Gastrocnemius medialis (tissue), 4 donors: ENCODE measurements around the gene HAL. TPM values are rescaled to one million over a fixed set of nuclear protein-coding genes. Genes with fewer than 3 reads are reported as not detected.

ENCODE experiments used
- ATAC-seq, 2 donors: fragments of 150-250 bp; one replicate each; pipeline ENCODE4 v1.9.1; 2016
- DNase-seq, 2 donors: peaks; one replicate each; pipeline ENCODE4 v3.0.0-alpha.2; 2019
- H3K27ac ChIP-seq, 4 donors: fragments of 200-600 bp; sonication (generic); 1 replicate in 1 of 4; 2 replicates in 3 of 4; pipeline ENCODE4 v1.5.1; 2016 to 2018; ENCODE audit warnings: mild to moderate bottlenecking in 2 of 4, moderate library complexity in 1 of 4
- H3K27me3 ChIP-seq, 3 donors: fragments of 200-600 bp; sonication (generic) in 2 of 3; 1 replicate in 1 of 3; 2 replicates in 2 of 3; pipeline versions ENCODE4 v1.5.1 to v1.6.0; 2016 to 2019; ENCODE audit warnings: mild to moderate bottlenecking in 1 of 3, moderate library complexity in 1 of 3
- H3K36me3 ChIP-seq, 2 donors: fragments of 200-600 bp; sonication (generic) in 1 of 2; one replicate each; pipeline ENCODE4 v1.5.1; 2017 to 2018
- H3K4me1 ChIP-seq, 2 donors: fragments of 200-600 bp; sonication (generic) in 1 of 2; one replicate each; pipeline ENCODE4 v1.5.1; 2016 to 2017; ENCODE audit warnings: mild to moderate bottlenecking in 2 of 2
- H3K4me3 ChIP-seq, 4 donors: fragments of 200-600 bp; sonication (generic) in 3 of 4; 1 replicate in 1 of 4; 2 replicates in 3 of 4; pipeline ENCODE4 v1.5.1; 2016 to 2019; ENCODE audit warnings: mild to moderate bottlenecking in 2 of 4
- H3K9me3 ChIP-seq, 3 donors: fragments of 200-600 bp; sonication (generic) in 2 of 3; 1 replicate in 1 of 3; 2 replicates in 2 of 3; pipeline ENCODE4 v1.5.1; 2016 to 2019
- POLR2A ChIP-seq, 2 donors: fragments of 450-650 bp; IDR thresholded peaks; one replicate each; pipeline ENCODE4 v1.6.1; 2017; ENCODE audit warnings: antibody characterized with exemption in 2 of 2, mild to moderate bottlenecking in 2 of 2, moderate library complexity in 2 of 2
- in situ Hi-C, 4 donors: fragments of 200-750 bp; cut with MboI; loops; one replicate each; pipeline versions ENCODE4 v1.15.0 to v1.8.0; 2017; ENCODE audit warnings: low sequenced_read_pairs in 4 of 4
- intact Hi-C: fragments of 100-400 bp; cut with DNase I; formaldehyde crosslinking; loops from one replicate; pipeline ENCODE4 v1.15.1; 2023; ENCODE audit warnings: low total_unique reads
- total RNA-seq, 4 donors: library from RNA; depleted of rRNA; stranded (reverse); fragments of >200 nt; gene quantifications; one replicate each; pipeline versions ENCODE4 v1.1.0 to v1.2.3, GENCODE V29; 2016
- TF ChIP-seq, protein P1 (sequence below), 5 experiments: fragments of 450-650 bp in 3 of 5; fragments of 200-600 bp in 2 of 5; sonication (generic) in 2 of 5; IDR thresholded peaks in 4 of 5; conservative IDR thresholded peaks in 1 of 5; 1 replicate in 4 of 5; 2 replicates in 1 of 5; pipeline ENCODE4 v1.5.1; 2016 to 2019; ENCODE audit warnings: antibody characterized with exemption in 5 of 5, mild to moderate bottlenecking in 3 of 5, moderate library complexity in 3 of 5

The HAL gene
- total RNA-seq, 4 donors from 2014 or later, result 0.59 to 1.3 (median 1.3) TPM; not detected in 1

DNA sequence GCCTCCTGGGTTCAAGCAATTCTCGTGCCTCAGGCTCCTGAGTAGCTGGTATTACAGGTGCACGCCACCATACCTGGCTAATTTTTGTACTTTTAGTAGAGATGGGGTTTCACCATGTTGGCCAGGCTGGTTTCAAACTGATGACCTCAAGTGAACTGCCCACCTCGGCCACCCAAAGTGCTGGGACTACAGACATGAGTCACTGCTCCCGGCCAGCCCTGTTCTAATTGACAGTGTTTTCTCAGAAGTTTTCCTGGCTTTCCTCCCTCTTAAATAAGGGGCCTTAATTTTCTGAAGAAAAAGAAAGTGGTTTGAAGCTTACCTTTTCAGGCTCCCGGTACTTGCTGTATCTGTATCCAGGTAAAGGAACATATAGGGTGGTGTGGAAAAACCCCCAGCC is 1.7 kb downstream of the HAL start:
- TF ChIP-seq, protein P1, sequence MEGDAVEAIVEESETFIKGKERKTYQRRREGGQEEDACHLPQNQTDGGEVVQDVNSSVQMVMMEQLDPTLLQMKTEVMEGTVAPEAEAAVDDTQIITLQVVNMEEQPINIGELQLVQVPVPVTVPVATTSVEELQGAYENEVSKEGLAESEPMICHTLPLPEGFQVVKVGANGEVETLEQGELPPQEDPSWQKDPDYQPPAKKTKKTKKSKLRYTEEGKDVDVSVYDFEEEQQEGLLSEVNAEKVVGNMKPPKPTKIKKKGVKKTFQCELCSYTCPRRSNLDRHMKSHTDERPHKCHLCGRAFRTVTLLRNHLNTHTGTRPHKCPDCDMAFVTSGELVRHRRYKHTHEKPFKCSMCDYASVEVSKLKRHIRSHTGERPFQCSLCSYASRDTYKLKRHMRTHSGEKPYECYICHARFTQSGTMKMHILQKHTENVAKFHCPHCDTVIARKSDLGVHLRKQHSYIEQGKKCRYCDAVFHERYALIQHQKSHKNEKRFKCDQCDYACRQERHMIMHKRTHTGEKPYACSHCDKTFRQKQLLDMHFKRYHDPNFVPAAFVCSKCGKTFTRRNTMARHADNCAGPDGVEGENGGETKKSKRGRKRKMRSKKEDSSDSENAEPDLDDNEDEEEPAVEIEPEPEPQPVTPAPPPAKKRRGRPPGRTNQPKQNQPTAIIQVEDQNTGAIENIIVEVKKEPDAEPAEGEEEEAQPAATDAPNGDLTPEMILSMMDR (IDR thresholded peaks at IDR 0.05 in 4 of 5, conservative IDR thresholded peaks at IDR 0.05 in 1 of 5), result no peak
- TF ChIP-seq POLR2A (IDR thresholded peaks at IDR 0.05), result no peak
- no peak for ATAC-seq
- Histone ChIP-seq H3K4me3 (no peak overlapping the region), H3K9me3 (no peaks in the 10 kb centered on the region), H3K27ac (no peak overlapping the region), H3K4me1 (no peaks in the 10 kb centered on the region), H3K36me3 (no peaks in the 10 kb centered on the region), H3K27me3 (no peaks in the 10 kb centered on the region)
- intact Hi-C loops (no loop called here), in situ Hi-C loops (loop anchor here in 2 of 4 donors (10.0 kb wide), 1 partner anchor 80 kb away; no protein-coding TSS in a partner anchor)
- no peak for DNase-seq

DNA sequence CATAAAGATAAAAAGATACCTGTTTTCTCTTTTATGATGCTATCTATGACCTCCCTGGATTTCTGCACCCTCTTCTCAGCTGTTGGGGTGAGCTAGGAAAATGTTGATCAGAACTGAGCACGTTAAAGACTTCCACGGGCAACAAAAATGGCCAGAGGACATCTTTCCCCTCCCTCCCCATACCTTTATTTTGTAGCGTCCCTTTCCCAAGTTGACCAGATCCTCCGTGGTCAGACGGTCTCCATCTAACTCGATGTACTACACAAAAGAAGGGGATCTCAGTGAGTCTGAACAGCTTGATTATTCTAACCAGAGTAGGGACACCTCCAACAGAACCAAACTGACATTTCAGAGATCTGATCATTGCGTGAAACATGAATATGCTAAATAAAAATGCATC is 2.2 kb downstream of the HAL start:
- TF ChIP-seq, protein P1 (IDR thresholded peaks at IDR 0.05 in 4 of 5, conservative IDR thresholded peaks at IDR 0.05 in 1 of 5), result no peak
- no peak for TF ChIP-seq POLR2A (IDR thresholded peaks at IDR 0.05)
- ATAC-seq (no peak), DNase-seq (no peak)
- Histone ChIP-seq H3K4me1 (no peaks in the 10 kb centered on the region), H3K36me3 (no peaks in the 10 kb centered on the region), H3K4me3 (no peak overlapping the region), H3K27ac (no peak overlapping the region), H3K9me3 (no peaks in the 10 kb centered on the region), H3K27me3 (no peaks in the 10 kb centered on the region)
- in situ Hi-C loops (loop anchor here in 2 of 4 donors (10.0 kb wide), 1 partner anchor 79 kb away; no protein-coding TSS in a partner anchor), intact Hi-C loops (no loop called here)

DNA sequence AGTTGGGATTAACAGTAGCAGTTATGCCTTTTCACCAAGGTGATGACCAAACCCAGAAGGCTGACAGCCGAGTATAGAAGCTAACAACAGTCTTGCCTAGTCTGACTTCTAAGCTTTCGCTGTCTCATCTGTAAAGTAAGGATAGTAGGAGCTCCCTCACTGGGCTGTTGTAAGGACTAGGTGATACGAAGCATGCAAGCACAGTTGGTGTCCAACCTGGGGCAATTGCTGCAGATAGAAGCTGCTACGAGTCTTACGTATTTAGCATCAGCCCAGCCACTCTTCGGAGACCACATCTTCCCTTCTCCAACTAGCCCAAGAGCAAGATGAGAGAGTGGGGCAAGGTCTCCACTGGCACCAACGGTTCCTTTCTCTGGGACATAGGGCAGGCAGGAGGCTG is 6.0 kb downstream of the HAL start:
- in situ Hi-C loops, result loop anchor here in 2 of 4 donors (10.0 kb wide), 1 partner anchor 75 kb away; no protein-coding TSS in a partner anchor

DNA sequence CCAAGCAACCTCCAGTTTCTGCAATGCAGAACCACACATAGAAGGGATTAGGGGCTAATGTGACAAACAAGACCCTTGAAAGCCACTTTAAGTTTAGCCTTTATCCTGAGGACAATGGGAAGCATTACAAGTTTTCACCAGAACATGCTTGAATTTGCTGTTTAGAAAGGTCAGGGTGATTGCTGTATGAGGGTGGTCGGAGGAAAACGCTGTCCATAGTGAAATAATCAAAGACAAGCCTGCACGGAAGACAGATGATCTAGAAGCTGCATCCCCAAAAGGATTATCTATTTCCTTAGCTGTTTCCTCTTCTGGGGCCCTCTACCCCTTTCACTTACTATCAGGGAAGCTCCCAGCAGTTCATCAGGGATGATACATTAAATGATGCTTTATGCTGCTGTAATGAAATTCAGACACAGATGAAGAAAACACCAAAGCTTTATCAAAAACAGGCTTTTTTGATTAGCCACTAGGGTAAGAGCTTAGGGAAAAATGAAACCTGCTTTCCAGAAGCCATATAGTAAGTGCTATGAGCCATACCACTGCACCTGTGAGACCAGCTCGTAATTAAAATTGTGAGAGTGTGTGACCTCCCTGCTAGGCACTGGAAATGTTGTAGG is 6.5 kb downstream of the HAL start:
- intact Hi-C loops, result no loop called here
- ATAC-seq (no peak), DNase-seq (no peak)
- H3K27ac ChIP-seq, result no peak overlapping the region
- H3K4me3 ChIP-seq, result no peak overlapping the region
- no peaks in the 10 kb centered on the region for H3K36me3 ChIP-seq
- no peak for TF ChIP-seq POLR2A (IDR thresholded peaks at IDR 0.05)
- TF ChIP-seq, protein P1 (IDR thresholded peaks at IDR 0.05 in 4 of 5, conservative IDR thresholded peaks at IDR 0.05 in 1 of 5), result no peak
- no peaks in the 10 kb centered on the region for H3K4me1 ChIP-seq
- in situ Hi-C loops, result loop anchor here in 2 of 4 donors (10.0 kb wide), 1 partner anchor 75 kb away; no protein-coding TSS in a partner anchor
- H3K9me3 ChIP-seq, result no peaks in the 10 kb centered on the region
- H3K27me3 ChIP-seq, result no peaks in the 10 kb centered on the region

More for the DNA sequence above, 6.0 kb downstream of the HAL start:
- intact Hi-C loops, result no loop called here
- Histone ChIP-seq H3K27ac (no peak overlapping the region), H3K4me3 (no peak overlapping the region), H3K9me3 (no peaks in the 10 kb centered on the region), H3K27me3 (no peaks in the 10 kb centered on the region), H3K4me1 (no peaks in the 10 kb centered on the region), H3K36me3 (no peaks in the 10 kb centered on the region)
- ATAC-seq, result no peak
- no peak for DNase-seq
- TF ChIP-seq, protein P1 (IDR thresholded peaks at IDR 0.05 in 4 of 5, conservative IDR thresholded peaks at IDR 0.05 in 1 of 5), result no peak
- no peak for TF ChIP-seq POLR2A (IDR thresholded peaks at IDR 0.05)
